CD14-positive monocyte (primary cell): ENCODE measurements around the gene ARFGEF3. TPM values are rescaled to one million over a fixed set of nuclear protein-coding genes. Genes with fewer than 3 reads are reported as not detected.

Experiments
- DNase-seq, 3 donors: peaks; one replicate each; pipeline ENCODE4 v3.0.0-alpha.2; 2011 to 2022
- H2AFZ ChIP-seq: 2 replicates; pipeline ENCODE4 v1.6.0; 2012; ENCODE audit warnings: mild to moderate bottlenecking, low read depth, low read length, inconsistent platforms; ENCODE audit not compliant: insufficient read depth, poor library complexity, severe bottlenecking
- H3K27ac ChIP-seq, 2 donors: 1 replicate in 1 of 2; 2 replicates in 1 of 2; pipeline ENCODE4 v1.5.1; 2012 to 2013; ENCODE audit warnings: low read length in 2 of 2, control low read depth in 1 of 2, inconsistent platforms in 1 of 2, low read depth in 1 of 2, mild to moderate bottlenecking in 1 of 2
- H3K27me3 ChIP-seq, 2 donors: one replicate each; pipeline versions ENCODE4 v1.6.0 to v1.6.1; 2011 to 2013; ENCODE audit warnings: low read length in 2 of 2; ENCODE audit not compliant: control insufficient read depth in 2 of 2, insufficient read depth in 2 of 2
- H3K36me3 ChIP-seq, 2 donors: replicated peaks in 1 of 2; 1 replicate in 1 of 2; 2 replicates in 1 of 2; pipeline versions ENCODE4 v1.5.1 to v1.6.1; 2012 to 2013; ENCODE audit warnings: low read length in 2 of 2, control low read depth in 1 of 2, inconsistent platforms in 1 of 2, mild to moderate bottlenecking in 1 of 2; ENCODE audit not compliant: insufficient read depth in 2 of 2, control insufficient read depth in 1 of 2
- H3K4me1 ChIP-seq, 2 donors: 1 replicate in 1 of 2; 2 replicates in 1 of 2; pipeline versions ENCODE4 v1.5.1 to v1.6.1; 2012 to 2013; ENCODE audit warnings: low read length in 2 of 2, control low read depth in 1 of 2, inconsistent platforms in 1 of 2, mild to moderate bottlenecking in 1 of 2, moderate library complexity in 1 of 2; ENCODE audit not compliant: insufficient read depth in 2 of 2, control insufficient read depth in 1 of 2
- H3K4me2 ChIP-seq: replicated peaks from 2 replicates; pipeline ENCODE3; 2012; ENCODE audit warnings: low read length, moderate library complexity, mild to moderate bottlenecking; ENCODE audit not compliant: poor library complexity, severe bottlenecking; ENCODE audit errors: extremely low read depth
- H3K4me3 ChIP-seq, 3 experiments: fragments of 200-600 bp in 1 of 3; sonication (generic) in 1 of 3; replicated peaks in 1 of 3; 1 replicate in 2 of 3; 2 replicates in 1 of 3; pipeline ENCODE4 v1.5.1; 2011 to 2013; ENCODE audit warnings: low read length in 3 of 3, mild to moderate bottlenecking in 3 of 3, control low read depth in 2 of 3, low read depth in 2 of 3, inconsistent platforms in 1 of 3, moderate library complexity in 1 of 3
- H3K79me2 ChIP-seq: 2 replicates; pipeline ENCODE4 v1.6.0; 2012; ENCODE audit warnings: mild to moderate bottlenecking, control low read depth, inconsistent platforms, low read length, moderate library complexity; ENCODE audit not compliant: insufficient read depth
- H3K9ac ChIP-seq: 2 replicates; pipeline ENCODE4 v1.6.0; 2017; ENCODE audit warnings: low read length, mild to moderate bottlenecking; ENCODE audit not compliant: insufficient read depth, poor library complexity, severe bottlenecking
- H3K9me3 ChIP-seq, 2 donors: replicated peaks in 1 of 2; 1 replicate in 1 of 2; 2 replicates in 1 of 2; pipeline versions ENCODE4 v1.5.1 to v1.6.1; 2012 to 2013; ENCODE audit warnings: low read length in 2 of 2, control low read depth in 1 of 2; ENCODE audit not compliant: control insufficient read depth in 1 of 2, insufficient read depth in 1 of 2
- H4K20me1 ChIP-seq: 2 replicates; pipeline ENCODE4 v1.6.0; 2012; ENCODE audit warnings: mild to moderate bottlenecking, low read length, control low read depth, moderate library complexity; ENCODE audit not compliant: insufficient read depth
- H3K27ac Mint-ChIP-seq, 7 donors: one replicate each; pipeline ENCODE4 v1.8.0; 2020; ENCODE audit warnings: mild to moderate bottlenecking in 7 of 7, mixed read lengths in 7 of 7, moderate library complexity in 6 of 7, inconsistent platforms in 2 of 7
- H3K27me3 Mint-ChIP-seq, 3 donors: one replicate each; pipeline ENCODE4 v1.8.0; 2021 to 2022; ENCODE audit warnings: low read depth in 3 of 3, mild to moderate bottlenecking in 3 of 3, mixed read lengths in 3 of 3, moderate library complexity in 3 of 3, inconsistent platforms in 1 of 3
- H3K36me3 Mint-ChIP-seq, 2 donors: one replicate each; pipeline ENCODE4 v1.8.0; 2020; ENCODE audit warnings: mixed read lengths in 2 of 2, inconsistent platforms in 1 of 2, mild to moderate bottlenecking in 1 of 2
- H3K4me1 Mint-ChIP-seq: one replicate; pipeline ENCODE4 v1.8.0; 2020; ENCODE audit warnings: mild to moderate bottlenecking, mixed read lengths
- H3K4me3 Mint-ChIP-seq, 2 donors: one replicate each; pipeline ENCODE4 v1.8.0; 2020; ENCODE audit warnings: mild to moderate bottlenecking in 2 of 2, mixed read lengths in 2 of 2, moderate library complexity in 1 of 2
- H3K9me3 Mint-ChIP-seq, 7 donors: one replicate each; pipeline ENCODE4 v1.8.0; 2020 to 2022; ENCODE audit warnings: mixed read lengths in 7 of 7, mild to moderate bottlenecking in 6 of 7, moderate library complexity in 6 of 7, inconsistent platforms in 2 of 7
- CTCF ChIP-seq: fragments of 200-600 bp; IDR thresholded peaks from one replicate; pipeline ENCODE4 v1.8.0; 2022; ENCODE audit warnings: antibody characterized with exemption, mild to moderate bottlenecking
- WGBS: methylation state at CpG from one replicate; pipeline ENCODE4 v1.1.5; 2013; ENCODE audit warnings: missing lambda C conversion rate; ENCODE audit not compliant: insufficient coverage; 5-methylcytosine and 5-hydroxymethylcytosine counted together
- intact Hi-C, 2 donors: fragments of 100-400 bp; cut with micrococcal nuclease; formaldehyde crosslinking; loops; one replicate each; pipeline versions ENCODE4 v1.15.0 to v1.15.1; 2023
- polyA plus RNA-seq, 3 donors: library from polyadenylated mRNA; depleted of rRNA in 1 of 3; unstranded in 2 of 3; stranded (reverse) in 1 of 3; fragments of 300-500 nt in 2 of 3; fragments of >200 nt in 1 of 3; fragmentation: Illumina TruSeq in 2 of 3; gene quantifications; 1 replicate in 2 of 3; 2 replicates in 1 of 3; pipeline ENCODE4 v1.2.3, GENCODE V29; 2012 to 2021

ARFGEF3 gene
- polyA plus RNA-seq, 3 donors = not detected

- H3K4me1 ChIP-seq = no peaks in the 10 kb centered on the region
- H3K36me3 ChIP-seq = no peaks in the 10 kb centered on the region
- peaks cover 0 to 4% (median 0%) of the 10 kb centered on the region in 7 donors for H3K9me3 Mint-ChIP-seq
- no peaks in the 10 kb centered on the region for H3K9me3 ChIP-seq
- H3K4me1 Mint-ChIP-seq = peaks cover 5% of the 10 kb centered on the region
- H3K4me3 Mint-ChIP-seq = no peak overlapping the region
- H3K27me3 ChIP-seq = no peaks in the 10 kb centered on the region
- no peaks in the 10 kb centered on the region for H4K20me1 ChIP-seq
- no peak overlapping the region for H3K27ac Mint-ChIP-seq
- H2AFZ ChIP-seq = no peak overlapping the region
- H3K4me3 ChIP-seq = no peak overlapping the region
- H3K36me3 Mint-ChIP-seq = no peaks in the 10 kb centered on the region
- H3K4me2 ChIP-seq = no peak overlapping the region
- no peaks in the 10 kb centered on the region for H3K79me2 ChIP-seq
- no peak overlapping the region for H3K9ac ChIP-seq
- DNase-seq = no peak
- no peak overlapping the region for H3K27ac ChIP-seq
- 100% methylated on average over 1 of the region's 3 CpGs for WGBS
- intact Hi-C loops = no loop called here
- TF ChIP-seq CTCF = no peak
- peaks cover 2 to 7% (median 6%) of the 10 kb centered on the region in 3 donors for H3K27me3 Mint-ChIP-seq
These were observed 57.7 kb downstream of the ARFGEF3 start for GRCh38 chr6:138219398-138219797.

GRCh38 chr6:138219901-138220300 lies 58.2 kb downstream of the ARFGEF3 start:
- H3K4me3 ChIP-seq = no peak overlapping the region
- Mint-ChIP-seq H3K36me3 (no peaks in the 10 kb centered on the region), H3K4me3 (no peak overlapping the region), H3K9me3 (peaks cover 0 to 4% (median 0%) of the 10 kb centered on the region in 7 donors), H3K27me3 (peaks cover 2 to 7% (median 6%) of the 10 kb centered on the region in 3 donors), H3K4me1 (peaks cover 5% of the 10 kb centered on the region), H3K27ac (no peak overlapping the region)
- no peaks in the 10 kb centered on the region for H3K27me3 ChIP-seq
- H3K4me2 ChIP-seq = no peak overlapping the region
- H2AFZ ChIP-seq = no peak overlapping the region
- H3K9me3 ChIP-seq = no peaks in the 10 kb centered on the region
- DNase-seq = no peak
- no peaks in the 10 kb centered on the region for H3K79me2 ChIP-seq
- no CpG with 5 or more reads among the region's 4 CpGs for WGBS
- no peaks in the 10 kb centered on the region for H3K36me3 ChIP-seq
- no peak overlapping the region for H3K27ac ChIP-seq
- H3K4me1 ChIP-seq = no peaks in the 10 kb centered on the region
- no peaks in the 10 kb centered on the region for H4K20me1 ChIP-seq
- no peak overlapping the region for H3K9ac ChIP-seq
- intact Hi-C loops = no loop called here
- TF ChIP-seq CTCF = no peak
